ENCODE results near the gene ABHD12.

DNA sequence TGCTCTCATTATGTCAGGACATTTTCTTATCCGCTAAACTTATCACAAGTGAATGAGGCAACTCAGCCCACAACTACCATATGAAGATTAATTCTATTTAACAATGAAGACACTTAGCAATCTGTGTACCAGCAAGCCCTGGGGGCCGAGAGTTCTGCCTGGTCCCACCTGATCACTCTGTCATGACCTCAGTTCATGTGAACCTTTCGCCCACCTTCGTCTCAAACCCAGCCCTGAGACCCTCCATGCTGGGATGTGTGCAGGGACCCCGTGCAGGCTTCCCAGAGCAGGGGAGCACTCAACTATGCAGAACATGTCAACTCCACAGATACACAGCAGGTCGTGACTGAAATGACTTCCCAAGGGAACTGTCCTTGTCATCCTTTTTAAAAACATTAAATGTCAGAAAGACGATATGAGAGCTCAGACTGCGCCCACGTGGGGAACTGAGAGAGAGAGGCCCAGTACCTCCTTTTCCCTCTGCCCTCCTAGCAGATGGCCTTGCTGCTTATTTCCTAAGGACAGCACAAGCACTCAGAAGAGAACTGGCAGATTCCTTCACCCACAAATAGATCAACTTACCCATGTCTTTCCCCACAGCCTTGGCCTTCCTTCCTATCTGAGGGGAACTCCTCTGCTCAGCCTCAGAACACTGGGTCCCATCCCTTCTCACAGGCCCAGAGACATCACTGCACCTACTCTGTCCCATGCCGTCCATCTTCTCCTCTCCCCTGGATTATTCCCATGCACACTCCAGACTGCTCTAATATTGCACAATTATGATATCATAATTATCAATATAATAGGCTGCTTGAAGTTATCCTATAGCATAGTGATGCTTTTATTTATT is 11.5 kb downstream of the ABHD12 start:
- TF ChIP-seq CTCF (conservative IDR thresholded peaks at IDR 0.05; ENCODE audit: low read depth, low read length) = no peak
- TF ChIP-seq EZH2 (IDR thresholded peaks at IDR 0.05; ENCODE audit: low read length, unreplicated experiment) = no peak

Measured in PC-3 (cell line).